Type B pancreatic cell (in vitro differentiated cells): ENCODE measurements around the gene LRP1B. TPM values are rescaled to one million over a fixed set of nuclear protein-coding genes. Genes with fewer than 3 reads are reported as not detected.

Experiments used
- DNase-seq: peaks from one replicate; pipeline ENCODE4 v3.0.0; 2021; ENCODE audit warnings: mixed read lengths; ENCODE audit not compliant: unreplicated experiment; ENCODE audit errors: extremely low spot score
- H3K27ac Mint-ChIP-seq: 2 replicates; pipeline ENCODE4 v1.8.0; 2021; ENCODE audit warnings: mild to moderate bottlenecking, mixed read lengths
- H3K27me3 Mint-ChIP-seq: 2 replicates; pipeline ENCODE4 v1.8.0; 2021; ENCODE audit warnings: mixed read lengths
- H3K36me3 Mint-ChIP-seq: 2 replicates; pipeline ENCODE4 v1.8.0; 2021; ENCODE audit warnings: mixed read lengths
- H3K4me1 Mint-ChIP-seq: one replicate; pipeline ENCODE4 v1.8.0; 2021; ENCODE audit warnings: mixed read lengths; ENCODE audit not compliant: unreplicated experiment
- H3K4me3 Mint-ChIP-seq: 2 replicates; pipeline ENCODE4 v1.8.0; 2021; ENCODE audit warnings: mild to moderate bottlenecking, mixed read lengths
- H3K9me3 Mint-ChIP-seq: 2 replicates; pipeline ENCODE4 v1.8.0; 2021; ENCODE audit warnings: mixed read lengths
- CTCF ChIP-seq: fragments of 200-600 bp; sonication (generic); conservative IDR thresholded peaks from 2 replicates; pipeline ENCODE4 v1.5.0; 2021; ENCODE audit warnings: antibody characterized with exemption, mild to moderate bottlenecking
- total RNA-seq: library from RNA; stranded (reverse); gene quantifications from 2 replicates; pipeline ENCODE4 v1.2.1, GENCODE V29; 2021; ENCODE audit warnings: low replicate concordance

LRP1B gene
- total RNA-seq, 1 donor from 2014 or later: 16.0 TPM

DNA sequence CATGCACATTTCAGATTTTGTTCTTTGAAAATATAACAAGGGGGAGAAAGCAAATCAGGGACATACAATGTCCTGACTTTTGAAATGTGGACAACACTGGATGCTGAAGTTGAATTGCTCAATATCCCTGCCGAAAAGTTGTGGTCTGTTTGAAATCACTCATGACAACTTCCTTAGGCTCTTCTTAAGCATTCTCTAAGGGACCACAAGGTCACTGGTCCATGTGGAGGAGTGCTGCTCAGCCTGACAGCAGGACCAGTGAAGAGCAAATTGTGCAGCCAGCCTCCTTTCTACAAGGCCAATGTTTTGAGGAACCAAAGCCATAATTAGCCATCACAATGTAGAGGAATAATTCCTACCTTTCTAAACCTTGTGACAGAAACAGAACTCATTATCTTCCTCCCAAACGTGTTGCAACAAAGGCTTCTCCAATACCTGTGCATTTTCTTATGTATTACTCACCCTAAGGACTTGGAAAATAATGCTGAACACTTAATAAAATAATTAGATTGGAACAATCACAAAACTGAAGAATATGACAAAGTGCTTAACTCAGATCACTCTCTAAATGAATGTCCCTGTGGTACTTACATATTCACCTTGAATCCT, 1873.0 kb downstream of the LRP1B start:
- no peaks in the 10 kb centered on the region for H3K4me1 Mint-ChIP-seq
- no peak overlapping the region for H3K4me3 Mint-ChIP-seq
- no peaks in the 10 kb centered on the region for H3K9me3 Mint-ChIP-seq
- no peak overlapping the region for H3K27ac Mint-ChIP-seq
- peaks cover 3% of the 10 kb centered on the region for H3K27me3 Mint-ChIP-seq
- no peak for TF ChIP-seq CTCF
- no peak for DNase-seq
- H3K36me3 Mint-ChIP-seq: no peaks in the 10 kb centered on the region

- H3K36me3 Mint-ChIP-seq: no peaks in the 10 kb centered on the region
- no peak for DNase-seq
- no peak overlapping the region for H3K27ac Mint-ChIP-seq
- H3K4me1 Mint-ChIP-seq: no peaks in the 10 kb centered on the region
- H3K4me3 Mint-ChIP-seq: no peak overlapping the region
- no peaks in the 10 kb centered on the region for H3K9me3 Mint-ChIP-seq
- peaks cover 3% of the 10 kb centered on the region for H3K27me3 Mint-ChIP-seq
- TF ChIP-seq CTCF: no peak
Measured at GRCh38 chr2:140256080-140256479, 1874.7 kb downstream of the LRP1B start.

DNA sequence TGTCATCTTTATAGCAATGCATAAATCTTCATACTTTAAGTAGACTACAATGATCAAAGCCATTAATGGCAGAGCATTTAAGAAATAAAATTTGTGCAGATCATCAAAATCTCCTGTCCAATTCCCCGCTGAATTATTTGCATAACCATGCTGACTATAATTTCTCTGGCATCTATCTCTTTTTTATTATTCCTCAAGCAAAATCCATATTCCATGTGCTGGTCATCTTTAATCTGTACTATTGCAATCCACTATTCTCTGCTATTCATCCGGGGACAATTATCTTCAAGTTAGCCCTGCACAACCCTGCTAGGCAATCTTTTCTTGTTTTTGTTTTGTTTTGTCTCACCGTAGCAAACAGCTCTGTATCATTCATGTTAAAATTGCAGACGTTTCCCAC, 1881.0 kb downstream of the LRP1B start:
- Mint-ChIP-seq H3K36me3 (no peaks in the 10 kb centered on the region), H3K4me1 (no peaks in the 10 kb centered on the region), H3K9me3 (no peaks in the 10 kb centered on the region), H3K4me3 (no peak overlapping the region), H3K27me3 (no peaks in the 10 kb centered on the region), H3K27ac (no peak overlapping the region)
- TF ChIP-seq CTCF: no peak
- no peak for DNase-seq

DNA sequence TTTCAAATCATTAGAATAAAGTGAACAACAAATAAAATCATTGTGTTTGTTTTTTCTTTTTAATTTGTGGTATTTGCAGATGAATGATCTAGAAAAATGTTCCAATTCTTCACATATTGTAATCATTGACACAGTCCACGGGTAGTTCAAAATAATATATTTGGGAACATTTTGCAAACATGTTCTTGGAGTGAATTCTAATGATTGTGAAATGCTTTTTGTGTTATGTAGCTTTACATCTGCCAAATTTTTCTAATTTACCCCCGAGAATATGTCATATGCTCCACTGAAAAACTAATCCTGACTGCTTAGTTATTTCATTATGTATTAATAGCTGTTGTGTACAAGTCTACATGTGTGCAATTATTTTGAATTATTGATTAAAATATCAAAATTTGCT, 1882.2 kb downstream of the LRP1B start:
- no peaks in the 10 kb centered on the region for H3K27me3 Mint-ChIP-seq
- no peak for DNase-seq
- no peak for TF ChIP-seq CTCF
- H3K36me3 Mint-ChIP-seq: no peaks in the 10 kb centered on the region
- no peak overlapping the region for H3K4me3 Mint-ChIP-seq
- H3K4me1 Mint-ChIP-seq: no peaks in the 10 kb centered on the region
- H3K27ac Mint-ChIP-seq: no peak overlapping the region
- H3K9me3 Mint-ChIP-seq: no peaks in the 10 kb centered on the region

DNA sequence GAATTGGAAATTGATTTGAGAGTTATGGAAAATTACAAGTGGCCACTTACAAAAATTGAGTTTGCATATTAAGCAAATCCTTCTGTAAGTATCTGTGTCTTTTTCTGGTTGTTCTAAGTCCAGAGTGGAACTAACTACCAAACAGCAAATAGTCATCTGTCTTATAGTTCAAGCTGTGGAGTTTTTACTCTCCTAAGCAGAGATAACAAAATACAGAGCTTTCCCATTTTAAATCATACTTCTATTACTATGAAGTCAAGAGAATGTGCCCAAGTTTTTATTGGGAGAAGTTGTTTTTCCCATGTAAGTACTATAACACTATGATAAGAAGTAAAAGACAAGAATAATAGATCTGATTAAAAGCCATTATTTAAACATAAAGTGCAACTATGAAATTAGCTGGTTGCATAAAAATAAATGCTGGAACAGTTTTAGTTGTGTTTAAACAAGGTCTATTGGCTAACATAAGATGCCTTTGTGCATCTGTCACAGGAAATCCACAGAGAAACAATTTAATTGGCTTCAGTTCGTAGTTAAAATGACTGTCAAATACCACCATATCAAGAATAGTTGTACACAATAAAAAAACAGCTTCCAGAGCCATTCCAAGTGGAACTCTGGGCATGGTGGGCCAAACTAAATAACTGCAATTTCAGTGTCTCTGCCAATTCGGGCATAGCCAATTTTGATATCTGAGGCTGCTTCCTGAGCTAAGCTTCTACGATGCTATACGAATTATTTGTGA, 1883.2 kb downstream of the LRP1B start:
- Mint-ChIP-seq H3K9me3 (no peaks in the 10 kb centered on the region), H3K4me3 (no peak overlapping the region), H3K27me3 (no peaks in the 10 kb centered on the region), H3K4me1 (no peaks in the 10 kb centered on the region), H3K27ac (no peak overlapping the region), H3K36me3 (no peaks in the 10 kb centered on the region)
- no peak for DNase-seq
- TF ChIP-seq CTCF: no peak
